ENCODE measurements around the gene PTK6.
A peak's percentile ranks its signal among the peaks of the same experiment; 100 is the strongest.

Gene PTK6

GRCh38 chr20:63505281-63505680 is 31.9 kb downstream of the PTK6 start:
- DNase-seq = no peak

- DNase-seq = no peak
These were observed 32.5 kb downstream of the PTK6 start for GRCh38 chr20:63504642-63505041.

GRCh38 chr20:63503524-63503923 is 33.7 kb downstream of the PTK6 start:
- DNase-seq = no peak

- no peak for DNase-seq
These were observed 34.5 kb downstream of the PTK6 start for GRCh38 chr20:63502671-63503172.

GRCh38 chr20:63501818-63502670 is 35.1 kb downstream of the PTK6 start:
- DNase-seq = no peak

- DNase-seq = no peak
These were observed 36.0 kb downstream of the PTK6 start for GRCh38 chr20:63500902-63501817.

- no peak for DNase-seq
These were observed 36.9 kb downstream of the PTK6 start for GRCh38 chr20:63500151-63500901.

GRCh38 chr20:63499338-63499969 is 37.7 kb downstream of the PTK6 start:
- DNase-seq = no peak

- peak; percentile 22 to 63 (median 43) for DNase-seq
These were observed 38.2 kb downstream of the PTK6 start, which contains the start of gene EEF1A2 for GRCh38 chr20:63498960-63499337. EEF1A2 (minus strand) TSS chr20:63499083; CDS start chr20:63497763, 1,320 bp downstream.

- DNase-seq = no peak
These were observed 38.9 kb downstream of the PTK6 start for GRCh38 chr20:63497946-63498935.

- no peak for DNase-seq
These were observed 39.8 kb downstream of the PTK6 start for GRCh38 chr20:63497138-63497945.

GRCh38 chr20:63496596-63497120 is 40.5 kb downstream of the PTK6 start:
- no peak for DNase-seq

GRCh38 chr20:63495741-63496595 is 41.2 kb downstream of the PTK6 start:
- peak; percentile 40 to 75 (median 64) for DNase-seq

- no peak for DNase-seq
These were observed 41.9 kb downstream of the PTK6 start for GRCh38 chr20:63495167-63495720.

GRCh38 chr20:63494420-63495166 is 42.6 kb downstream of the PTK6 start:
- DNase-seq = no peak

- DNase-seq = no peak
These were observed 43.1 kb downstream of the PTK6 start for GRCh38 chr20:63494084-63494419.

- no peak for DNase-seq
These were observed 43.6 kb downstream of the PTK6 start for GRCh38 chr20:63493563-63494020.

GRCh38 chr20:63492982-63493381 is 44.2 kb downstream of the PTK6 start:
- no peak for DNase-seq
